Hypothalamus (tissue), 51 donors: ENCODE results near the gene CRHR1.

Source experiments
- DNase-seq, 51 donors: peaks; one replicate each; lab custom pipeline; 2025; lab: John Stamatoyannopoulos, UW

CRHR1 gene

GRCh38 chr17:45841186-45841585, 57.1 kb downstream of the CRHR1 start:
- no peak for DNase-seq

- peak in 1 of 51 donors; percentile 7 for DNase-seq
Measured at GRCh38 chr17:45841883-45842525, 57.9 kb downstream of the CRHR1 start.

- no peak for DNase-seq
Measured at GRCh38 chr17:45843722-45844121, 59.6 kb downstream of the CRHR1 start.

- DNase-seq: no peak
Measured at GRCh38 chr17:45844695-45845375, 60.7 kb downstream of the CRHR1 start, which contains the start of gene SPPL2C. Gene SPPL2C (plus strand): TSS chr17:45844881. CDS start chr17:45844907, 26 bp downstream.

- no peak for DNase-seq
Measured at GRCh38 chr17:45845376-45846185, 61.5 kb downstream of the CRHR1 start.

GRCh38 chr17:45846223-45846622, 62.1 kb downstream of the CRHR1 start:
- no peak for DNase-seq

GRCh38 chr17:45846646-45847045, 62.5 kb downstream of the CRHR1 start:
- no peak for DNase-seq

- no peak for DNase-seq
Measured at GRCh38 chr17:45847101-45847500, 63.0 kb downstream of the CRHR1 start.

GRCh38 chr17:45847747-45848146, 63.6 kb downstream of the CRHR1 start:
- DNase-seq: no peak

- DNase-seq: no peak
Measured at GRCh38 chr17:45848405-45848804, 64.3 kb downstream of the CRHR1 start.

GRCh38 chr17:45848868-45849535, 64.9 kb downstream of the CRHR1 start:
- DNase-seq: peak in 44 of 51 donors; percentile 7 to 88 (median 56)

- no peak for DNase-seq
Measured at GRCh38 chr17:45849536-45849990, 65.4 kb downstream of the CRHR1 start.

GRCh38 chr17:45850011-45850410, 65.9 kb downstream of the CRHR1 start:
- DNase-seq: no peak

GRCh38 chr17:45850468-45850867, 66.3 kb downstream of the CRHR1 start:
- no peak for DNase-seq

- no peak for DNase-seq
Measured at GRCh38 chr17:45851022-45851421, 66.9 kb downstream of the CRHR1 start.

- DNase-seq: no peak
Measured at GRCh38 chr17:45851464-45851863, 67.3 kb downstream of the CRHR1 start.

GRCh38 chr17:45851873-45852272, 67.8 kb downstream of the CRHR1 start:
- no peak for DNase-seq

GRCh38 chr17:45852535-45853297, 68.6 kb downstream of the CRHR1 start:
- DNase-seq: peak in 34 of 51 donors; percentile 6 to 74 (median 37)

- DNase-seq: no peak
Measured at GRCh38 chr17:45854209-45854608, 70.1 kb downstream of the CRHR1 start.
